Gastrocnemius medialis (tissue), 4 donors: ENCODE data around the gene SLC6A16.

Experiments
- CTCF ChIP-seq, 5 experiments: fragments of 450-650 bp in 3 of 5; fragments of 200-600 bp in 2 of 5; sonication (generic) in 2 of 5; IDR thresholded peaks in 4 of 5; conservative IDR thresholded peaks in 1 of 5; 1 replicate in 4 of 5; 2 replicates in 1 of 5; pipeline ENCODE4 v1.5.1; 2016 to 2019; ENCODE audit warnings: antibody characterized with exemption in 5 of 5, mild to moderate bottlenecking in 3 of 5, moderate library complexity in 3 of 5
- POLR2A ChIP-seq, 2 donors: fragments of 450-650 bp; IDR thresholded peaks; one replicate each; pipeline ENCODE4 v1.6.1; 2017; ENCODE audit warnings: antibody characterized with exemption in 2 of 2, mild to moderate bottlenecking in 2 of 2, moderate library complexity in 2 of 2

GRCh38 chr19:49264258-49264657 lies 60.7 kb downstream of the SLC6A16 start:
- TF ChIP-seq CTCF (IDR thresholded peaks at IDR 0.05 in 4 of 5, conservative IDR thresholded peaks at IDR 0.05 in 1 of 5) (no peak), POLR2A (IDR thresholded peaks at IDR 0.05) (no peak)
